G401.6 (cell line): ENCODE measurements around the gene C1QBP.
"Not testable (repeated sequence)": the region's sequence is repeated elsewhere in the genome, so short reads cannot be mapped to it uniquely, and the experiment has no call there.

Experiments
- FAIRE-seq: peaks from 2 replicates; lab custom pipeline; 2012; peaks lifted over from hg19 to GRCh38; lab: Jason Lieb, UNC

The C1QBP gene

GRCh38 chr17:5438716-5439445 lies at the start of gene C1QBP:
Gene C1QBP, minus strand, starts transcription at chr17:5439155. Its CDS starts 82 bp downstream, at chr17:5439073.
- FAIRE-seq: peak; percentile 94

GRCh38 chr17:5488752-5489151 lies 49.8 kb upstream of the C1QBP start:
- no peak for FAIRE-seq

GRCh38 chr17:5486206-5487124 lies 47.5 kb upstream of the C1QBP start, which contains the start of gene MIS12:
Gene MIS12, plus strand, starts transcription at chr17:5486566. Its CDS starts 2,297 bp downstream, at chr17:5488863.
- FAIRE-seq: peak; percentile 90

GRCh38 chr17:5485270-5486205 lies 46.6 kb upstream of the C1QBP start, which contains the start of gene DERL2:
Gene DERL2, minus strand, starts transcription at chr17:5486178. Its CDS starts 17 bp downstream, at chr17:5486161.
- no peak for FAIRE-seq

GRCh38 chr17:5481451-5481850 lies 42.5 kb upstream of the C1QBP start:
- no peak for FAIRE-seq

- FAIRE-seq: no peak
Measured at GRCh38 chr17:5480962-5481361, 42.0 kb upstream of the C1QBP start.

GRCh38 chr17:5478992-5479391 lies 40.0 kb upstream of the C1QBP start:
- FAIRE-seq: no peak

GRCh38 chr17:5473906-5474305 lies 35.0 kb upstream of the C1QBP start:
- no peak for FAIRE-seq

GRCh38 chr17:5472511-5472910 lies 33.6 kb upstream of the C1QBP start:
- FAIRE-seq: peak; percentile 27

- FAIRE-seq: no peak
Measured at GRCh38 chr17:5468075-5468473, 29.1 kb upstream of the C1QBP start.

GRCh38 chr17:5467416-5467815 lies 28.5 kb upstream of the C1QBP start:
- FAIRE-seq: no peak

- FAIRE-seq: no peak
Measured at GRCh38 chr17:5466295-5466694, 27.3 kb upstream of the C1QBP start.

GRCh38 chr17:5464717-5465507 lies 26.0 kb upstream of the C1QBP start:
- no peak for FAIRE-seq

GRCh38 chr17:5446786-5447185 lies 7.8 kb upstream of the C1QBP start:
- no peak for FAIRE-seq

- FAIRE-seq: no peak
Measured at GRCh38 chr17:5444209-5444608, 5.3 kb upstream of the C1QBP start.

GRCh38 chr17:5443728-5444127 lies 4.8 kb upstream of the C1QBP start:
- no peak for FAIRE-seq

- no peak for FAIRE-seq
Measured at GRCh38 chr17:5439446-5439764, 450 bp upstream of the C1QBP start.

GRCh38 chr17:5437721-5438317 lies 1.1 kb downstream of the C1QBP start:
- no peak for FAIRE-seq

- not testable (repeated sequence) for FAIRE-seq
Measured at GRCh38 chr17:5435781-5436315, 3.1 kb downstream of the C1QBP start.

GRCh38 chr17:5434984-5435383 lies 4.0 kb downstream of the C1QBP start:
- no peak for FAIRE-seq
